Osteocyte (in vitro differentiated cells): ENCODE data around the gene ZSWIM8. TPM values are rescaled to one million over a fixed set of nuclear protein-coding genes. Genes with fewer than 3 reads are reported as not detected.

Experiments used
- DNase-seq: peaks from one replicate; pipeline ENCODE4 v3.0.0; 2021; ENCODE audit warnings: mixed read lengths; ENCODE audit not compliant: unreplicated experiment; ENCODE audit errors: extremely low spot score
- H3K27ac Mint-ChIP-seq: one replicate; pipeline ENCODE4 v1.8.0; 2021; ENCODE audit warnings: mild to moderate bottlenecking, mixed read lengths; ENCODE audit not compliant: unreplicated experiment
- H3K27me3 Mint-ChIP-seq: one replicate; pipeline ENCODE4 v1.8.0; 2021; ENCODE audit warnings: mixed read lengths; ENCODE audit not compliant: unreplicated experiment
- H3K36me3 Mint-ChIP-seq: one replicate; pipeline ENCODE4 v1.8.0; 2021; ENCODE audit warnings: mixed read lengths; ENCODE audit not compliant: unreplicated experiment
- H3K4me1 Mint-ChIP-seq: one replicate; pipeline ENCODE4 v1.8.0; 2021; ENCODE audit warnings: mixed read lengths; ENCODE audit not compliant: unreplicated experiment
- H3K4me3 Mint-ChIP-seq: one replicate; pipeline ENCODE4 v1.8.0; 2021; ENCODE audit warnings: mild to moderate bottlenecking, moderate library complexity, mixed read lengths; ENCODE audit not compliant: unreplicated experiment
- H3K9me3 Mint-ChIP-seq: one replicate; pipeline ENCODE4 v1.8.0; 2021; ENCODE audit warnings: mixed read lengths; ENCODE audit not compliant: unreplicated experiment
- total RNA-seq: library from RNA; stranded (reverse); gene quantifications from 2 replicates; pipeline ENCODE4 v1.2.1, GENCODE V29; 2021
- TF ChIP-seq, protein P1 (sequence below): fragments of 200-600 bp; sonication (generic); IDR thresholded peaks from 2 replicates; pipeline ENCODE4 v1.5.0; 2021; ENCODE audit warnings: antibody characterized with exemption, mild to moderate bottlenecking, moderate library complexity

ZSWIM8 gene
- total RNA-seq, 1 donor from 2014 or later: 186 TPM

DNA sequence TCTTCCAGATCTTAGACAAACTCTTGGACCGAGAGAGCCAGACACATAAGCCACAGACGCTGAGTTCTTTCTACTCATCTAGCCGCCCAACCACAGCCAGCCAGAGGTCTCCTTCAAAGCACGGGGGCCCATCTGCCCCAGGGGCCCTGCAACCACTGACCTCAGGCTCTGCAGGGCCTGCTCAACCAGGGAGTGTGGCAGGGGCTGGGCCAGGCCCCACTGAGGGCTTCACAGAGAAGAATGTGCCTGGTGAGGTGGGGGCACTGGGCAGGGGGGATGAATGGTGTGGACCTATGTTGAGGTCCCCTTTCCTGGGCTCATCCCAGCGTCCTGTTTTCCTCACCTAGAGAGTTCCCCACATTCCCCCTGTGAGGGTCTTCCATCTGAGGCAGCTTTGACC lies 11.4 kb downstream of the ZSWIM8 start:
- Mint-ChIP-seq H3K9me3 (no peaks in the 10 kb centered on the region), H3K36me3 (peaks cover 39% of the 10 kb centered on the region), H3K27me3 (no peaks in the 10 kb centered on the region), H3K4me1 (no peaks in the 10 kb centered on the region), H3K4me3 (no peak overlapping the region), H3K27ac (no peak overlapping the region)
- no peak for DNase-seq
- TF ChIP-seq, protein P1, sequence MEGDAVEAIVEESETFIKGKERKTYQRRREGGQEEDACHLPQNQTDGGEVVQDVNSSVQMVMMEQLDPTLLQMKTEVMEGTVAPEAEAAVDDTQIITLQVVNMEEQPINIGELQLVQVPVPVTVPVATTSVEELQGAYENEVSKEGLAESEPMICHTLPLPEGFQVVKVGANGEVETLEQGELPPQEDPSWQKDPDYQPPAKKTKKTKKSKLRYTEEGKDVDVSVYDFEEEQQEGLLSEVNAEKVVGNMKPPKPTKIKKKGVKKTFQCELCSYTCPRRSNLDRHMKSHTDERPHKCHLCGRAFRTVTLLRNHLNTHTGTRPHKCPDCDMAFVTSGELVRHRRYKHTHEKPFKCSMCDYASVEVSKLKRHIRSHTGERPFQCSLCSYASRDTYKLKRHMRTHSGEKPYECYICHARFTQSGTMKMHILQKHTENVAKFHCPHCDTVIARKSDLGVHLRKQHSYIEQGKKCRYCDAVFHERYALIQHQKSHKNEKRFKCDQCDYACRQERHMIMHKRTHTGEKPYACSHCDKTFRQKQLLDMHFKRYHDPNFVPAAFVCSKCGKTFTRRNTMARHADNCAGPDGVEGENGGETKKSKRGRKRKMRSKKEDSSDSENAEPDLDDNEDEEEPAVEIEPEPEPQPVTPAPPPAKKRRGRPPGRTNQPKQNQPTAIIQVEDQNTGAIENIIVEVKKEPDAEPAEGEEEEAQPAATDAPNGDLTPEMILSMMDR: no peak

DNA sequence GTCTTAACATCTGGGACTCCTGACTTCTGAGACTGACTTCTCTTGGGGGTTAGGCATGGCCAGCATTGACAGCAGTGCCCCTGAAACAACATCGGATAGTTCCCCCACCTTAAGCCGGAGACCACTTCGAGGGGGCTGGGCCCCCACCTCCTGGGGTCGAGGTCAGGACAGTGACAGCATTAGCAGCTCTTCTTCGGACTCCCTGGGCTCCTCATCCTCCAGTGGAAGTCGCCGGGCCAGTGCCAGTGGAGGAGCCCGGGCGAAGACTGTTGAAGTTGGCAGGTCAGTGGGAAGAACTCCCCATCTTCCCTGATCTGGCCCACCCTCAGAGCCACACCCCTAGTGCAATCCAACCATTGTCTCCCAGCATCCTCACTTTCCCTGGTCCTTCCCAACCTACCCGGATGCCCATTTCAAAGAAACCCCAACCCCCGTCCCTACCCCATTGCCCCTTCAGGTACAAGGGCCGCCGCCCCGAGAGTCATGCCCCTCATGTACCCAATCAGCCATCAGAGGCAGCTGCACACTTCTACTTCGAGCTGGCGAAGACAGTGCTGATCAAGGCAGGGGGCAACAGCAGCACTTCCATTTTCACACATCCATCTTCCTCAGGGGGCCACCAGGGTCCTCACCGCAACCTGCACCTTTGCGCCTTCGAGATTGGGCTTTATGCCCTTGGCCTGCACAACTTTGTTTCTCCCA lies 12.1 kb downstream of the ZSWIM8 start:
- no peaks in the 10 kb centered on the region for H3K4me1 Mint-ChIP-seq
- no peak for DNase-seq
- no peak overlapping the region for H3K4me3 Mint-ChIP-seq
- H3K27me3 Mint-ChIP-seq: no peaks in the 10 kb centered on the region
- H3K9me3 Mint-ChIP-seq: no peaks in the 10 kb centered on the region
- no peak overlapping the region for H3K27ac Mint-ChIP-seq
- TF ChIP-seq, protein P1: no peak
- peaks cover 43% of the 10 kb centered on the region for H3K36me3 Mint-ChIP-seq

DNA sequence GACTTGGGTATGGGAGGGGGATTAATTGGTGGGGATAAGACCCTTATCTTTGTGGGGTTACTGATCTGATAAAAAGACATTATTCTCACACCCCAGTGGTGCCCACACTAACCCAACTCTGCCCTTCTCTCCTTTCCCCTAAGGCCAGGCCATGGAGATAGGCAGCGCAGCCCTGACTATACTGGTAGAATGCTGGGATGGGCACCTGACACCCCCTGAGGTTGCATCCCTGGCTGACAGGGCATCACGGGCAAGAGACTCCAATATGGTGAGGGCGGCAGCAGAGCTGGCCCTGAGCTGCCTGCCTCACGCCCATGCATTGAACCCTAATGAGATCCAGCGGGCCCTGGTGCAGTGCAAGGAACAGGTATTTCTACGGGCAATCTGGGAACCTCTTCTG lies 12.7 kb downstream of the ZSWIM8 start:
- H3K27ac Mint-ChIP-seq: no peak overlapping the region

DNA sequence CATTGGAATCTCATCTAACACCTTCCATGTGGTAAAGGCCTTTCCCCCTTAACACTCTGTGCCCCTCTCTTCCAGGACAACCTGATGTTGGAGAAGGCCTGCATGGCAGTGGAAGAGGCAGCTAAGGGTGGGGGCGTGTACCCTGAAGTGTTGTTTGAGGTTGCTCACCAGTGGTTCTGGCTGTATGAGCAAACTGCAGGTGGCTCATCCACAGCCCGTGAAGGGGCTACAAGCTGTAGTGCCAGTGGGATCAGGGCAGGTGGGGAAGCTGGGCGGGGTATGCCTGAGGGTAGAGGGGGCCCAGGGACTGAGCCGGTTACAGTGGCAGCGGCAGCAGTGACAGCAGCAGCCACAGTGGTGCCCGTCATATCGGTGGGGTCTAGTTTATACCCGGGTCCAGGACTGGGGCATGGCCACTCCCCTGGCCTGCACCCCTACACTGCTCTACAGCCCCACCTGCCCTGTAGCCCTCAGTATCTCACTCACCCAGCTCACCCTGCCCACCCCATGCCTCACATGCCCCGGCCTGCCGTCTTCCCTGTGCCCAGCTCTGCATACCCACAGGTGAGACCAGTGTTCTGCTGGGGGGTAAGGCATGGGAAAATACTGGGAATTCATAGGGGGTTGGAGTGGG lies 13.6 kb downstream of the ZSWIM8 start:
- Mint-ChIP-seq H3K9me3 (no peaks in the 10 kb centered on the region), H3K36me3 (peaks cover 40% of the 10 kb centered on the region), H3K27ac (no peak overlapping the region), H3K4me3 (no peak overlapping the region), H3K4me1 (no peaks in the 10 kb centered on the region), H3K27me3 (no peaks in the 10 kb centered on the region)
- TF ChIP-seq, protein P1: no peak
- no peak for DNase-seq

More for the DNA sequence above, 12.7 kb downstream of the ZSWIM8 start:
- no peaks in the 10 kb centered on the region for H3K9me3 Mint-ChIP-seq
- TF ChIP-seq, protein P1: no peak
- no peak overlapping the region for H3K4me3 Mint-ChIP-seq
- peaks cover 40% of the 10 kb centered on the region for H3K36me3 Mint-ChIP-seq
- H3K4me1 Mint-ChIP-seq: no peaks in the 10 kb centered on the region
- H3K27me3 Mint-ChIP-seq: no peaks in the 10 kb centered on the region
- no peak for DNase-seq

DNA sequence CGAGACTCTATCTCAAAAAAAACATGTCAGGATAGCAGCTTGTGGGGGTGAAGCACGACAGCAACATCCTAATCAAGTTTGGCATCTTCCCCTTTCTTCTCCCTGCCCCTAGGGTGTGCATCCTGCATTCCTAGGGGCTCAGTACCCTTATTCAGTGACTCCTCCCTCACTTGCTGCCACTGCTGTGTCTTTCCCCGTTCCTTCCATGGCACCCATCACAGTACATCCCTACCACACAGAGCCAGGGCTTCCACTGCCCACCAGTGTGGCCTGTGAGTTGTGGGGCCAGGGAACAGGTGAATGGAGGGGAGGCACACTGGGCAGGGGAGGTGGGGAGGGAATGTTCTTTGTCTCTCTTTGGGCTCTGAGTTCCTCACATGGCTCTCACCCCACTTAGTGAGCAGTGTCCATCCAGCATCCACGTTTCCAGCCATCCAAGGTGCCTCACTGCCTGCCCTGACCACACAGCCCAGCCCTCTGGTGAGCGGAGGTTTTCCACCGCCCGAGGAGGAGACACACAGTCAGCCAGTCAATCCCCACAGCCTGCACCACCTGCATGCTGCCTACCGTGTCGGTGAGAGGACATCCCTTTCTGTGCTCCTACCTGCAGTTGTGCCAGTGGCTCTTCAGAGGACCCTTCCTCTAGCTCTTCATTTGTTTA lies 14.6 kb downstream of the ZSWIM8 start:
- no peaks in the 10 kb centered on the region for H3K9me3 Mint-ChIP-seq
- H3K27ac Mint-ChIP-seq: no peak overlapping the region
- TF ChIP-seq, protein P1: no peak
- no peaks in the 10 kb centered on the region for H3K27me3 Mint-ChIP-seq
- peaks cover 33% of the 10 kb centered on the region for H3K36me3 Mint-ChIP-seq
- no peak for DNase-seq
- H3K4me1 Mint-ChIP-seq: no peaks in the 10 kb centered on the region
- no peak overlapping the region for H3K4me3 Mint-ChIP-seq
